Measurements from ENCODE around the gene EPS8L1. TPM values are rescaled to one million over a fixed set of nuclear protein-coding genes. Genes with fewer than 3 reads are reported as not detected.

EPS8L1 gene
- total and polyA plus RNA-seq, 2 of the 4 experiments (the other 2 are of a cell fraction): 0.90 to 2.9 TPM

GRCh38 chr19:55041627-55042343 lies 33.9 kb upstream of the EPS8L1 start:
- Histone ChIP-seq H3K9me3 (ENCODE audit: control insufficient read depth, insufficient read depth, low read length) (no peaks in the 10 kb centered on the region), H3K4me3 (ENCODE audit: insufficient read depth, low read depth, low read length) (no peak overlapping the region), H2AK5ac (ENCODE audit: low read depth, low read length) (no peak overlapping the region), H3K56ac (ENCODE audit: extremely low read depth, insufficient read depth, low read length) (no peak overlapping the region), H4K8ac (ENCODE audit: low read depth in 2 of 2, low read length in 2 of 2) (no peak overlapping the region), H2BK20ac (ENCODE audit: low read depth, low read length) (no peak overlapping the region), H2BK5ac (ENCODE audit: low read depth, low read length, poor library complexity, severe bottlenecking) (no peak overlapping the region), H3K27me3 (ENCODE audit: control insufficient read depth, insufficient read depth, low read length) (no peaks in the 10 kb centered on the region), H3K27ac (ENCODE audit: insufficient read depth, low read length) (no peak overlapping the region), H3K9me1 (ENCODE audit: insufficient read depth, low read length) (no peaks in the 10 kb centered on the region), H3K14ac (replicated peaks; ENCODE audit: low read depth, low read length) (no peak overlapping the region), H3K9ac (ENCODE audit: low read depth, low read length) (no peak overlapping the region), H2AK9ac (replicated peaks; ENCODE audit: low read depth, low read length, poor library complexity) (no peak overlapping the region), H3K79me1 (ENCODE audit: low read depth in 1 of 2, low read length in 2 of 2) (no peaks in the 10 kb centered on the region), H2BK120ac (ENCODE audit: low read depth, low read length) (no peak overlapping the region), H4K91ac (ENCODE audit: insufficient read depth, low read depth, low read length) (no peak overlapping the region), H2BK15ac (ENCODE audit: low read depth, low read length) (no peak overlapping the region), H2AFZ (replicated peaks; ENCODE audit: low read length, poor library complexity) (no peak overlapping the region), H3K4me1 (ENCODE audit: control insufficient read depth, insufficient read depth, low read length) (no peaks in the 10 kb centered on the region), H3K4ac (ENCODE audit: low read depth, low read length) (no peak overlapping the region), H3K4me2 (ENCODE audit: low read depth, low read length) (no peak overlapping the region), H4K5ac (ENCODE audit: low read depth, low read length) (no peak overlapping the region), H4K20me1 (ENCODE audit: insufficient read depth, low read length) (no peaks in the 10 kb centered on the region), H3K36me3 (ENCODE audit: control insufficient read depth, insufficient read depth, low read length) (peaks cover 13% of the 10 kb centered on the region), H3K18ac (ENCODE audit: low read depth, low read length) (no peak overlapping the region), H3K23ac (ENCODE audit: low read depth, low read length) (no peak overlapping the region)
- POLR2A ChIA-PET (ENCODE audit: unreplicated experiment): no interaction called here
- no peak for TF ChIP-seq CEBPB (IDR thresholded peaks at IDR 0.05; ENCODE audit: low read depth, low read length)
- dilution Hi-C loops (cut with HindIII; ENCODE audit: low sequenced_read_pairs, unreplicated experiment): no loop called here
- no peak for DNase-seq
- in situ Hi-C loops (cut with MboI; ENCODE audit: low sequenced_read_pairs): no loop called here
- intact Hi-C loops (cut with micrococcal nuclease): no loop called here
- 84% methylated on average over 20 of the region's 30 CpGs; no CpG with 5 or more reads in 1 of the 2 experiments for WGBS, 2 experiments (ENCODE audit: extremely low coverage in 2 of 2, insufficient read length in 1 of 2)
- CTCF ChIA-PET: no interaction called here
- no peak for ATAC-seq (ENCODE audit: low read depth)
- no TSS peak for BruUV-seq (replicated peaks)
